K562 (cell line): ENCODE measurements around the gene LASP1. TPM values are rescaled to one million over a fixed set of nuclear protein-coding genes. Genes with fewer than 3 reads are reported as not detected.

Experiments used
- ATAC-seq: fragments of 200-7000 bp; cut with Tn5 transposase; 3 replicates; pipeline ENCODE4 v1.9.1; 2020; ENCODE audit warnings: moderate library complexity
- BruUV-seq: library from RNA; stranded (reverse); fragments of 400-500 nt; replicated peaks from 2 replicates; lab custom pipeline; 2021; lab: Mats Ljungman, UMichigan
- CTCF ChIA-PET: fragments of 300-600 bp; formaldehyde crosslinking; extraction: SDS; loops from one replicate; lab custom pipeline; 2021; ENCODE audit warnings: low intra/inter-chr PET ratio; lab: Yijun Ruan, JAX
- POLR2A ChIA-PET: fragments of 300-600, 350-650 bp; sonication (Branson Sonifier 250); formaldehyde crosslinking; extraction: SDS; loops from one replicate; lab custom pipeline; 2021; ENCODE audit warnings: antibody characterized with exemption, inconsistent platforms; lab: Yijun Ruan, JAX
- DNase-seq, 4 experiments: peaks; one replicate each; pipeline versions ENCODE4 v3.0.0 to v3.0.0-alpha.2; 2011 to 2018; ENCODE audit warnings: low spot score in 3 of 4, mixed read lengths in 3 of 4; ENCODE audit errors: extremely low read depth in 1 of 4
- FAIRE-seq: peaks from 2 replicates; lab custom pipeline; 2011; peaks lifted over from hg19 to GRCh38; lab: Jason Lieb, UNC
- H2AFZ ChIP-seq: 2 replicates; pipeline ENCODE4 v1.6.0; 2011; ENCODE audit warnings: low read depth, low read length, control low read depth, inconsistent platforms
- H3K27ac ChIP-seq: fragments of 200-600 bp; 3 replicates; pipeline ENCODE4 v1.8.0; 2011; ENCODE audit warnings: low read depth, mild to moderate bottlenecking, control low read depth, inconsistent platforms, low read length, moderate library complexity, mixed read lengths; ENCODE audit errors: extremely low read depth
- H3K27me3 ChIP-seq, 2 experiments: fragments of 300-600 bp in 1 of 2; 2 replicates in 1 of 2; 3 replicates in 1 of 2; pipeline versions ENCODE4 v1.6.0 to v1.8.0; 2011; ENCODE audit warnings: inconsistent platforms in 2 of 2, low read length in 2 of 2, mild to moderate bottlenecking in 1 of 2, mixed read lengths in 1 of 2, moderate library complexity in 1 of 2; ENCODE audit not compliant: control insufficient read depth in 2 of 2, insufficient read depth in 2 of 2
- H3K36me3 ChIP-seq: fragments of 300-600 bp; 3 replicates; pipeline ENCODE4 v1.8.0; 2011; ENCODE audit warnings: mild to moderate bottlenecking, low read length, inconsistent platforms; ENCODE audit not compliant: control insufficient read depth, insufficient read depth
- H3K4me1 ChIP-seq, 2 experiments: fragments of 200-600 bp in 1 of 2; replicated peaks in 1 of 2; 2 replicates in 1 of 2; 3 replicates in 1 of 2; pipeline versions ENCODE4 v1.5.1 to v1.8.0; 2011; ENCODE audit warnings: inconsistent platforms in 2 of 2, low read length in 2 of 2, mild to moderate bottlenecking in 1 of 2, mixed read lengths in 1 of 2, moderate library complexity in 1 of 2; ENCODE audit not compliant: control insufficient read depth in 2 of 2, insufficient read depth in 2 of 2
- H3K4me2 ChIP-seq: 2 replicates; pipeline ENCODE4 v1.6.1; 2011; ENCODE audit warnings: low read length, control low read depth, inconsistent platforms, mixed read lengths; ENCODE audit not compliant: insufficient read depth
- H3K4me3 ChIP-seq: fragments of 200-600 bp; sonication (generic), shearing (Covaris generic); 2 replicates; pipeline ENCODE4 v1.5.1; 2016; ENCODE audit warnings: control low read depth, inconsistent platforms
- H3K79me2 ChIP-seq: fragments of 200-600 bp; 3 replicates; pipeline ENCODE4 v1.8.0; 2011; ENCODE audit warnings: low read length, inconsistent platforms; ENCODE audit not compliant: control insufficient read depth, insufficient read depth
- H3K9ac ChIP-seq, 2 experiments: 2 replicates each; pipeline versions ENCODE4 v1.6.0 to v1.6.1; 2011; ENCODE audit warnings: low read depth in 2 of 2, low read length in 2 of 2, control low read depth in 1 of 2, inconsistent platforms in 1 of 2, mild to moderate bottlenecking in 1 of 2, mixed read lengths in 1 of 2; ENCODE audit not compliant: insufficient read depth in 1 of 2
- H3K9me1 ChIP-seq: one replicate; pipeline ENCODE4 v1.6.0; 2011; ENCODE audit warnings: inconsistent platforms, mild to moderate bottlenecking, low read length, moderate library complexity; ENCODE audit not compliant: control insufficient read depth, insufficient read depth
- H3K9me3 ChIP-seq: replicated peaks from 2 replicates; pipeline ENCODE4 v1.5.1; 2011; ENCODE audit warnings: low read depth, low read length, inconsistent platforms; ENCODE audit not compliant: control insufficient read depth, insufficient read depth
- H4K20me1 ChIP-seq: replicated peaks from 2 replicates; pipeline ENCODE4 v1.6.1; 2011; ENCODE audit warnings: low read length, inconsistent platforms, mixed read lengths; ENCODE audit not compliant: control insufficient read depth, insufficient read depth
- DDX20 ChIP-seq: fragments of 450-650 bp; IDR thresholded peaks from 2 replicates; pipeline ENCODE4 v1.6.1; 2016; ENCODE audit warnings: missing genetic modification characterization, low read depth, mild to moderate bottlenecking, missing compliant biosample characterization, moderate library complexity
- NFIC ChIP-seq: fragments of 450-650 bp; IDR thresholded peaks from 2 replicates; pipeline ENCODE4 v1.6.1; 2017; ENCODE audit warnings: mild to moderate bottlenecking, inconsistent platforms
- SRSF7 ChIP-seq: fragments of 200-400 bp; formaldehyde crosslinking; optimal IDR thresholded peaks from 2 replicates; pipeline ENCODE3; 2017; ENCODE audit warnings: mild to moderate bottlenecking, low read depth, low read length
- TEAD1 ChIP-seq, 2 experiments: fragments of 450-650 bp in 1 of 2; sonication (generic) in 1 of 2; formaldehyde crosslinking; IDR thresholded peaks; 2 replicates each; pipeline versions ENCODE4 v1.4.0 to v1.8.0; 2020 to 2022; ENCODE audit warnings: mild to moderate bottlenecking in 2 of 2, missing genetic modification reagents in 1 of 2
- ZNF143 ChIP-seq: sonication (generic); formaldehyde crosslinking; IDR thresholded peaks from 2 replicates; pipeline ENCODE4 v1.9.0; 2022; ENCODE audit warnings: mild to moderate bottlenecking, missing genetic modification reagents
- WGBS: fragments of 100-300 bp; shearing (Covaris generic); methylation state at CpG from one replicate; pipeline ENCODE4 v1.1.6; 2016; ENCODE audit warnings: low coverage, mixed read lengths; ENCODE audit not compliant: insufficient coverage; ENCODE audit errors: missing lambda C conversion rate; 5-methylcytosine and 5-hydroxymethylcytosine counted together
- in situ Hi-C: fragments of 300-500 bp; cut with MboI; formaldehyde crosslinking; loops from 4 replicates; pipeline ENCODE4 v1.15.0; 2018; ENCODE audit warnings: inconsistent platforms, mixed read lengths
- intact Hi-C: fragments of 100-400 bp; cut with micrococcal nuclease; formaldehyde crosslinking; loops from 2 replicates; pipeline ENCODE4 v1.14.2; 2022
- polyA plus RNA-seq, 8 experiments: library from polyadenylated mRNA; depleted of rRNA in 4 of 8; stranded (reverse) in 5 of 8; unstranded in 3 of 8; fragments of >200 nt; fragmentation: Nextera tagmentation in 2 of 8; fragmentation: Illumina TruSeq in 1 of 8; extraction: Ambion mirVana in 2 of 8; extraction: Trizol in 1 of 8; gene quantifications; 2 replicates each; pipeline versions ENCODE4 v1.2.1 to v1.2.3, GENCODE V29; 2011 to 2014; ENCODE audit warnings: inconsistent platforms in 1 of 8, missing spikeins in 1 of 8
- total RNA-seq, 7 experiments: library from RNA; depleted of rRNA in 6 of 7; stranded (reverse); fragments of >200 nt in 6 of 7; fragmentation: Illumina TruSeq in 2 of 7; extraction: Trizol in 2 of 7; gene quantifications; 2 replicates each; pipeline versions ENCODE4 v1.2.1 to v1.2.3, GENCODE V29; 2011 to 2021; ENCODE audit warnings: low replicate concordance in 1 of 7
- TF ChIP-seq, protein P1 (sequence below): fragments of 250-450 bp; sonication (Bioruptor Pico); IDR thresholded peaks from 2 replicates; pipeline ENCODE4 v1.5.0; 2021

The LASP1 gene
- total and polyA plus RNA-seq, 9 of the 15 experiments (the other 6 are each of a cell fraction or from before 2014, with no cell fraction given) = 23.0 to 125 (median 55.3) TPM

DNA sequence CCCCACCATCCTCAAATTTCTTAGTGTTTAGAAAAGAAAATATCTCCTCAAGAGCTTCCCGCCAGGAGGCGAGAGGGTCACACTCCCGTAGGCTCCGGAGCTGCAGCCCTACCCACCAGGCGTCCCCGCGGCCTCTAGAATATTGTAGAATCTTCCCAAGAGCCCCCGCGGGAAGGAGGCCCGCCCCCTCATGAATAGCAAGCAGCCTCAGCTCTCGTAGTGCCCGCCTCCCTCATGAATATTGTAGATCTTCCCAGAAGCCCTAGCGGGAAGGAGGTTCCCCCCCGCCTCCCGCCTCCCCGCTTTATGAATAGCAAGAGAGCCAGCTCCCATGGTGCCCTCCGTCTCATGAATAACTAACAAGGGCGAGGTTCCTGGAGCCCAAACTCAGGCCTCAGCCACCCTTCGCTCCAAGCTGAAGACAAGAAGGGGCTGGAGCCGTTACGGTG is 97.5 kb downstream of the LASP1 start, which contains the start of gene FBXO47 (continued):
- TF ChIP-seq, protein P1, sequence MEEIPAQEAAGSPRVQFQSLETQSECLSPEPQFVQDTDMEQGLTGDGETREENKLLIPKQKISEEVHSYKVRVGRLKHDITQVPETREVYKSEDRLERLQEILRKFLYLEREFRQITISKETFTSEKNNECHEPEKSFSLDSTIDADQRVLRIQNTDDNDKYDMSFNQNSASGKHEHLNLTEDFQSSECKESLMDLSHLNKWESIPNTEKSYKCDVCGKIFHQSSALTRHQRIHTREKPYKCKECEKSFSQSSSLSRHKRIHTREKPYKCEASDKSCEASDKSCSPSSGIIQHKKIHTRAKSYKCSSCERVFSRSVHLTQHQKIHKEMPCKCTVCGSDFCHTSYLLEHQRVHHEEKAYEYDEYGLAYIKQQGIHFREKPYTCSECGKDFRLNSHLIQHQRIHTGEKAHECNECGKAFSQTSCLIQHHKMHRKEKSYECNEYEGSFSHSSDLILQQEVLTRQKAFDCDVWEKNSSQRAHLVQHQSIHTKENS (CRISPR knock-in tag) = no peak
- TF ChIP-seq SRSF7 (no peak), ZNF143 (CRISPR knock-in tag) (no peak)

DNA sequence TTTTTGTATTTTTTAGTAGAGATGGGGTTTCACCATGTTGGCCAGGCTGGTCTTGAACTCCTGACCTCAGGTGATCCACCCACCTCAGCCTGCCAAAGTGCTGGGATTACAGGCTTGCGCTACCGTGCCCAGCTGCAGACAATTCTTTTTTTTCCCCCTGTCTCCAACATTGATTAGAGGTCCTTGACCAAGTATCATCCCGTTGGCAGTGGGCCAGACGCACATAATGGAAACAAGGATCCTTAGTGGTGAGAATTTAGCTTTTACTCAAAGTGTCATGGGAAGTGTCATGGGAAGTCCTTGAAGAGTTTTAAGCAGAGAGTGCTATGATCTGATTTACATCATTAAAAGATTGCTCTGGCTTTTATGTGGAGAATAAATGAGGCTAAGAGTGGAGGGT is 99.4 kb downstream of the LASP1 start:
- Histone ChIP-seq H3K4me2 (no peak overlapping the region), H4K20me1 (no peaks in the 10 kb centered on the region), H3K79me2 (no peaks in the 10 kb centered on the region), H3K27ac (no peak overlapping the region), H3K36me3 (no peaks in the 10 kb centered on the region), H3K4me3 (no peak overlapping the region), H3K27me3 (peaks cover 0 to 3% of the 10 kb centered on the region in 2 experiments; a peak in 1 of 5 replicates), H2AFZ (no peak overlapping the region), H3K4me1 (no peaks in the 10 kb centered on the region; a peak in 1 of 5 replicates), H3K9me1 (no peaks in the 10 kb centered on the region), H3K9me3 (no peaks in the 10 kb centered on the region), H3K9ac (no peak overlapping the region)
- FAIRE-seq = no peak
- intact Hi-C loops (no loop called here), in situ Hi-C loops (no loop called here)
- BruUV-seq = no TSS peak
- no peak for ATAC-seq
- 7% methylated on average over 4 of the region's 4 CpGs for WGBS
- no peak for DNase-seq
- ChIA-PET POLR2A (interaction anchor here (0.6 to 2.2 kb wide), 3 partner anchors 12 to 147 kb away, joined by 4 to 6 read pairs (median 5); no protein-coding TSS in a partner anchor), CTCF (no interaction called here)
- no peak for TF ChIP-seq TEAD1 (CRISPR knock-in tag; IDR thresholded peaks at IDR 0.05)
- peak; percentile 77 for TF ChIP-seq NFIC
- TF ChIP-seq DDX20 (tag) = no peak
